GM19193 (cell line): ENCODE results near the gene ITGA3.

Experiments
- POLR2A ChIP-seq: IDR thresholded peaks from 4 replicates; pipeline ENCODE4 v1.6.1; 2011; ENCODE audit not compliant: insufficient read depth, insufficient read length; ENCODE audit errors: extremely low read depth

ITGA3 gene

DNA sequence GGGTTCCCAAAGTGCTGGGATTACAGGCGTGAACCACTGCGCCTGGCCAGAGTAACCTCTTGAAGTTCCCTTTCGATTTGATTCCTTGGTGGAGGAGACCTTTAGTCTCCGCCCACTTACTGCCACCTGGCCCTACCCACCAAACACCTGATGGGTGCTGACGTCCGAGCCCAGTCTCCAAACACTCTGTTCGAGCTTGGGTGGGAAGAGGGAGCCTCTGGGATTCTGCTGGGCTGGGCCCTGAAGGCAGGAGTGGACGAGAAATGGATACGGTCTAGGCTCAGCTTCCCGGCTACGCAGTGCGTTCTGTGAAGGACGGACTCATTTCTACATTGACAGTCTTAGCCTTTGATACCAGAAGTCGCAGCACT is 870 bp upstream of the ITGA3 start:
- TF ChIP-seq POLR2A: no peak

DNA sequence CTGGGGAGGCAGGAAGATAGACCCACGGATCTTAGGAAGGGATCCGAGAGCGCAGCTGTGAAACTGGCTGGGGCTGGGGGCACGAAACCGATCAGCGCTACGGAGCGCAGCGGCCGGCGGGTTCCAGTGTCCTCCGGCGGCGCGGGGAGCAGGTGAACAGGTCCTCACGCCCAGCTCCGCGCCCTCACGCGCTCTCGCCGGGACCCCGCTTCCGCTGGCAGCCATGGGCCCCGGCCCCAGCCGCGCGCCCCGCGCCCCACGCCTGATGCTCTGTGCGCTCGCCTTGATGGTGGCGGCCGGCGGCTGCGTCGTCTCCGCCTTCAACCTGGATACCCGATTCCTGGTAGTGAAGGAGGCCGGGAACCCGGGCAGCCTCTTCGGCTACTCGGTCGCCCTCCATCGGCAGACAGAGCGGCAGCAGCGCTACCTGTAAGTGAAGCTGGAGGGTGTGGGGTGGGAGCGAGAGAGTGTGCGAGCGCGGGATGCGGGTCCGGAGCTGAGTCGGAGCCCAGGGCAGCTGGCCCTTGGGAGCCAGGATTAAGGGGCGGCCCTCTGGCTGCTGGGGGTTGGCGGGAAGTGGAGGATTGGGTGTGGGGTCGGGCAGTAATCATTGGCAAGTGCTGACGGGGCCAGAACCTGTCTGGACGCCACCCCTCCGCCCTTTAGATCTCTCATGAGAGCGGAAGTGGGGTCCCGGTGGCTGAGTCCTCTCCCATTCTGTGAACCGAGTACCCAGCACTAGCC is 479 bp downstream of the ITGA3 start:
- TF ChIP-seq POLR2A: no peak

DNA sequence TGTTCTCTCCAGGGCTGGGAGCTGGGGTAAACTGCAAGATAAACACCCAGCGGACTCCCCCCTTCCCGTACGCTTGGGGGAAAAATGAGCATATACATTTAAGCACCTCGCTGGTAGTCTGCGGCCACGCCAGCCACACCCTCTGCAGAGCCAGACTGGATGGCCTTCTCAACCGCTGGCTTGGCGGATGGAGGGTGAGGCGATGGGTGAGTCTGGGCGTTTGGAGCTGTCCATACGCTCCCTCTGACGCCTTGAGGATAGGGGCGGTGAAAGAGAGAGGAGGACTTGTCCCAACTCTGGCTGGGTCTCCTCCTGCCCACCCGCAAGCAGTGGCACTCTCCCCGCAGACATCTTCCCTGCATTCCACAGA is 1.0 kb downstream of the ITGA3 start:
- no peak for TF ChIP-seq POLR2A

DNA sequence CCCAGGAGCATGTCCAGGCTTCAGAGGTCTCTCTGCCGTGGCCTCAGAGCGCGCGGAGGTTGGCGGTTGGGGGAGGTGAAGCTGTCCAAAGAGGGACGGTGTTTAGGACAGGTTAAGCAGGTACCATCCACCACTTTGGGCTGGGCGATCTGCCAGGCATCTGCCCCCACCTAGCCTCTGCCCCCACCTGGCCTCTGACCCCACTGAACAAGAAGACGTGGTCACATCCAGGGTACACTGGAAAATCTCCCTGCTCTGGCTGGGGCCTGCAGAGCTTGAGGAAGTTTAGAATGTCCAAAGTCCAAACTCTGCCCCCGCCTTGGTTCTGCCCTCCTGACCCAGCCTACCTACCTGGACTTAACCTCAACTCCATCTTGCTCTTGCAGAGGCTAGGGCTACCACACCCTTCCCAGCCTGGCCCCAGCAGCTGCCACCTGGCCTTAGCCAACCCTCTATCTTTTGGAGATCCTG is 1.6 kb downstream of the ITGA3 start:
- no peak for TF ChIP-seq POLR2A

DNA sequence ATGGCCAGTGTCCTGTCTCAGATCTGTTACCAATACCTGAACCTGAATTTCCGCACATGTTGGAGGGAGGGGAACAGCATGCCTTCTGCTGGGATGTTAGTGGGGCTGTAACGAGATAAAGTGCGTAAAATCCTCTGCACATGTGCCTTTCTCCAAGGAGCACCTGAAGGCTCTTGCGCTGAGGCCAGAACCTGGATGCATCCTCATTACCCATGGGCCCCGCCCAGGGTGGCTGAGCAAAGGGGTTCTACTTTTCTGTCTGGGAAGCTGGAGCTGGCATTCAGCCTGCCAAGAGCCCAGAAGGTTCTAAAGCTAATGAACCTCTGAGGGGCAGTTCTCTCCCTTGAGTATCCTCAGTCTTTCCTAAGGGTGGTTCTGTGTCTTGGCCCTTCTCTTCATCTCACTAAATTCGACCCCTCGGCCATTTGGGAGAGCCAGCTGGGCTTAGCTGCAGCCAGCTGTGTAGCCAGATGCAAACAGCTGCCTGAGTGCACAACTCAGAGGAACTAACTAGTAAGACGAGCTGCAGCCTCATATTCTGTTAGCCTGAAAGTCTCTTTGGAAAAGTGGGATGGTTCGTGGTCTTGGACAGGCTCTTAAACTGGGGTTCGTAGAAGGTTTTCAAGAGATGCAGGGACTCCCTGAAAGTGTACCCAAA is 2.5 kb downstream of the ITGA3 start:
- no peak for TF ChIP-seq POLR2A

DNA sequence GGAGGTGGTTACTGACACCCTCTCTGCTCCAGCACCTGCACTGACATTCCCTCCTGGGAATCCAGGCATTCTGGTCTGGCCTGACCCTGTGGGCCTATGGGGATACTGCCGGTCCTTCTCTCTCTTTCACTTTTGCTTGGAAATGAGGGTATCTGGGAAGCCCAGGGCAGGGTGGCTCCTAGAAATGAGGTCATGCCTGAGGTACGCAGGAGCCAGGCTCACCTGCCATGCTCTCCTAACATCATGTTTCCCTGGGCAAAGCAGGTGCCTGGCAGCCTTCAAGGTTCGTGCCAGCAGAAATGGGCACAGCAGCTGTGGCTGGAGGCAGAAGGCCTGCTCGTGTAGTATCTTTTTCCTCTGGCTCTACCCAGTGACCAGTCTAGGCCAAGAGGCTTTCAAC is 3.3 kb downstream of the ITGA3 start:
- TF ChIP-seq POLR2A: no peak

DNA sequence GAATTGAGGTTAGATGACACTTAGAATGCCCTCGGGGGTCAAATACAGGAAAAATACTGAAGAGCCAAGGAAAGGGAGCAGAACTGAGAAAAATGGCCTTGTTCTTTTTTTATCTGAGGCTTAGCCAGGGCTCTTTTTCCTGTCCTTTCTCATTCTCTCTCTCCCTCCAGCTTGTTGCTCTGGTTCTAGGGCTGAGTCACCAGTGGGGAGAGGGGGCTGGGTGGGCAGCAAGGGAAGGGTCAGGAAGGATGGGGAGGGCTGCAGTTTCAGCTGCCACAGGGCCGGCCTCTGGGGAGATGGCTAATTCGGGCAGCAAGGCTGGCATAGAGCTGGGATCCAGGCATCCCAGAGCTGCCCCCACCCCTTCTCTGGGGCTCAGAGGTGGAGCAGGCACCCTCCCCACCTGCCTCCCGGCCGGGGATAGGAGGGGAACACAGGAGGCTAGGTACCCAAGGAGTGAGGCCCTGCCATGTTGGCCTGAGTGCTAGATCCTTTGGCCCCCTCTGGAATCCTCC is 3.9 kb downstream of the ITGA3 start:
- no peak for TF ChIP-seq POLR2A

DNA sequence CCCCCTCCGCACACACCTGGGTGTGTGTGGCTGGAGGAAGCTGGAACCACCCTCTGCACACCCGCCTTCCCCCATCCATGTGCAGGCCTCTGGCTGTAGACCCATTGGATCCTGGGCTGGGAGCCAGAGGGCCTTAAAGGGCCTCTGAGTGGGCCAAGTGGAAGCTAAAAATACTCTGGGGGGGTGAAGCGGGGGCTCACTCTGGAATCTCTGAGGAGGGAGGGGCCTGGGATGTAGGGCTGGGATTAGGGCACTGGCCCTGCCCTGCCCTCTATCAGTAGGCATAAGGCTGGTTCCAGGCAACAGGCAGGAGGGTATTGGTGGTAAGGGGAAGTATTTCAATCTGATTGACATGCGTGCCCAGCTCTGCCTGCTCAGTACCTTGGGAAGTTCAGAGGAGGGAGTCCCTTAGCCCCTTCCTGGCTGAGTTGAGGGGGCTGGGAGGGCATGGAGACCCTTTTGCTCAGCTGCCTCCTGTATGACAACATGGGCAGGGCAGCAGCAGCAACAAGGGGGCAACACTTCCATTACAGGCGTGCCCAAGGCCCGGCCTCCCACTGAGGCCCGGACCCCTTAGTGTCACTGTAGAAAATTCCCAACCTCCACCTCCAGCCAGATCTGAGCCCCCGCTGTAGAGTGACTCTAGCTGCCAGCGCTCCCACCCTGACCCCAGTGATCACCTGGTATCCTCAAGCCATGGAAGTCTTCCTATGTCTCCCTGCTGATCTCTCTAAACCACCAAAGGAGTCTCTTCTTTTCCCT is 5.2 kb downstream of the ITGA3 start:
- no peak for TF ChIP-seq POLR2A

DNA sequence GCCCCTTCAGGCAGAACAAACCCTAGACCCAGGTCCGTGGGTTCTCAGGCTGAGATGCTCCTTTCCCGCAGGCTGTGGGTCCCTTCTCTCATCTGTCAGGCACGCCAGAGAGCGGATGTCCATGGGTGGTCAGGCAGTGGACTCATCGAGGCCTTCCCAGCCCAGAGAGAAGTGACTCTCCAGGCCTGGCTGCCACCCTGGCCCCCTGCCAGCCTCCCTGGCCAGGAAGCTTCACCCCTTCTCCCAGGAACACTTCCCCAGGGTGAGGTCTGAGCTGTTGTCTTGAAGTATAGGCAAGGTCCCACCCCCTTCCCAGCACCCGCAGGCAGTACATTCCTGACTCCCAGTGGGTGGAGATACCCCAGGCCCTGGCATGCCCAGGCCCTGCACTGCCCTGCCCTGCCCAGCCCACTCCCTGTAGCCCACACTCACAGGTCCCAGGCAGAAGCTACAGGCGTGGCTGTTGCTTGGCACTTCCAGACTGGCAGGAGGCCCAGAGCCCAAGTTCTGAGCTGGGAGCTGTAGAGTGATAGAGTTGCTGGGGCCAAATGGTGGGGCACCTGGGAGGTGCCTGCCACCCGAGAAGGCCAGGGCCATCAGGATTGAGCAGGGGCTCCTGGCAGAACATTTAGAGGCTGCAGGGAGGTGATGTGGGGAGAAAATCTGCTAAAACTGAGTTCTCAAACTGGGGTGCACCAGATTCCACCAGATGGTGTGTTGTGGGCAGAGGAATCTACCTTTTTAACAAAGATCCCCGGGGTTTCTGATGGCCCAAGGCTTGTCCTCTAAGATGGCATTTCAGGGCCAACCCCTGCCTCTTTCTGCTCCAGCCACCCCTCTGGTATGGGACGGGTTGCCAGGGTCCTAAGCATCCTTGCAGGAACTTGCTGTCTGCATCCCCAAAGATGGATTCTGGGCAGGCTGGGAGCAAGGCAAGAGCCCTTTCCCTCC is 6.7 kb downstream of the ITGA3 start:
- TF ChIP-seq POLR2A: no peak

DNA sequence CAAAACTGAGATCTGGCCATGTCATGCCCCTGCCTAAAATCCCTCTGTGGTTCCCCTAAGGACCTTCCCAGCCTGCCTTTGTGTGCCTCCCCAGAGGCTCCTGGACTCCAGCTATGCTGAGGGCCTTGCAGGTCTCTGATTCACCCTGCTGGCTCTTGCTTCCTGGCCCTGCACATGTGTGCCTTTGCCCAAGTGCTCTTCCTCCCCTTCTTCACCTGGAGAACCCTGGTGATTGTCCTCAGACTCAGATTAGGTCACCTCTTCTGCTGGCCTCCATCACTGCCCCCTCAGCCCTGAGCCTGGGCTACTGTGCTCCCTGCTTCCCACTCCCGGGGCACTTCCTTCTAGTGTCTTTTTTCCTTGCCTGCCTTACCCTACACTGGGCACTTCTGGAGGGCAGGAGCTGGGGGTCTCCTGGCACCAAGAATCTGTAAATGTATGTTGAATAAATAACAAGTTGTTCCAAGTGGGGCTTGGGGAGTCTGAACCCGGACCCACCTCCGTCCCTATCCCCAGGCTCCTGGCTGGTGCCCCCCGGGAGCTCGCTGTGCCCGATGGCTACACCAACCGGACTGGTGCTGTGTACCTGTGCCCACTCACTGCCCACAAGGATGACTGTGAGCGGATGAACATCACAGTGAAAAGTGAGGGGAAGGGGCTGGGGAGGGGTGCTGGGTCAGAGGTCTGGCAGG is 7.8 kb downstream of the ITGA3 start:
- no peak for TF ChIP-seq POLR2A

DNA sequence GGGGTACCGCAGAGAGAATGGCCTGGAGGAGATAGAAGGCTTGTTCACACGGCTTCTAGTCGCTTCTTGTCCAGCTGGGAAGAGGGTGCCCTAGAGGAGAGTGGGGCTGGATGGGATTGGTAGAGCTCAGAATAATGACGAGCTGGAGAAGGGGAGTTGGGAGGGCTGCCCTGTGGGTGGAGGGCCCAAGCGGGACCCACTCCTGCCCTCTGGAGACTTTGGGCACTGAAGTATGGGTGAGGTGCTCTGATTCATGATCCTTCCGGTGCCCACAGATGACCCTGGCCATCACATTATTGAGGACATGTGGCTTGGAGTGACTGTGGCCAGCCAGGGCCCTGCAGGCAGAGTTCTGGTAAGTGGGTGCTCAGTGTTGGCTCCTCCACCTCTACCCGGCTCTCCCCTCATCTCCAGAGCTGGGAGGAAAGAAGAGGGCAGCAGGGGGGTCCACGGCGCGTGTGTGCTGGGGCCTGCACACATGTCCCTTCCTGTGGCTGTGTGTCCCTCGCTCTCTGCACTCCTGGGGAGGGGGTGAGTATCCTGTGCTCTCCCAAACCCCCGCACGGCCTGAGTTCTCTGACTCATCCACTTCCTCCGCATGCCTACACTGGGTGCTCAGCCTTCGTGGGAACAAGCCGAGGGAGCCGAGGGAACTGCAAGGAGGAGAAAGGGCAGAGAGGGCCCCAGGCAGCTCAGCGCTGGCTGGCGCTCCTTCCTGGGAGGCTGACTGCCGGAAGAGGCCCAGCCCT is 8.5 kb downstream of the ITGA3 start:
- no peak for TF ChIP-seq POLR2A

DNA sequence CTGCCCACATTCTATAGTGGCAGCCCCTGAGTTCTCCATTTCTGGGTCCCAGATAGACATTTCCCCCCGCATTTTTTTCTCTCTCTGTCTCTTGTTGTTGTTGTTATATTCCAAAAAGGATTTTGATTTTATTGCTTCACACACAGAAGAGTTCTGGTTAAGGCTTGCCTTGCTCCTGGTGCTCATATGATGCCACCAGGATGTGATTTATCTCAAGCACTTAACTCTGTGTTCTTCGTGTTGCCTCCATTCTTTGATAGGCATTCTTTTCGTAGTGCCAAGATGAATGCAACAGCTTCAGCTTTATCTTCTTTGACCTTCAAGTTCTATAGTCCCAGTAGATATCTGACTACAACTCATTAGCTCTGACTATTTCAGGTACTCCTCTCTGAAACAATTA is 9.1 kb downstream of the ITGA3 start:
- TF ChIP-seq POLR2A: no peak

DNA sequence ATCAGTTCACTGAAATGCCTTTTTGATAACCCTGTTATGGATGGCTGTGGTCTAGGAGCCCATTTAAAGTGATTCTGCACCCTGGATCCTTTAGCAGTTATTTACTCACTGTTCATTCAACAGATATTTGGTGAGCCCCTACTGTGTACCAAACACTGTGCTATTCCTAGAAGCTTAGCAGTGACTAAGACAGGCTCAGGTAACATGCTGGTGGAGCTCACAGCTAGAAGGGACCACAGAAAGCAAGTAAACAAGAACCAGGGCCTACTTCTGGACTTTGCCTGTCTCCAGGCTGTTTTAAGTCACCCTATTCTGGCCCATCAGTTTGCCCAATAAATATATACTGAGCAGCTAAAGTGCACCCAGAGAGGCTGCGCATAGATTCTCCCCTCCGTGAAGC is 11.1 kb downstream of the ITGA3 start:
- no peak for TF ChIP-seq POLR2A

DNA sequence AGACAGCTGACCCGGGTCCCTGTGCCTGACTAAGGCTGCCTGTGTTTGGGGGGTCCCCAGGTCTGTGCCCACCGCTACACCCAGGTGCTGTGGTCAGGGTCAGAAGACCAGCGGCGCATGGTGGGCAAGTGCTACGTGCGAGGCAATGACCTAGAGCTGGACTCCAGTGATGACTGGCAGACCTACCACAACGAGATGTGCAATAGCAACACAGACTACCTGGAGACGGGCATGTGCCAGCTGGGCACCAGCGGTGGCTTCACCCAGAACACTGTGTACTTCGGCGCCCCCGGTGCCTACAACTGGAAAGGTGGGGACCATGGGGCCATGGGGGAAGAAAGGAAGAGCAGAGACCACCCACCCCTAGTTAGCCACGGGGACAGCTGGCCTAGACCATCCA is 12.1 kb downstream of the ITGA3 start:
- TF ChIP-seq POLR2A: no peak
